GM18858 (cell line): ENCODE data around the gene S1PR5.

Experiments used
- ATAC-seq: cut with Tn5 transposase; IDR thresholded peaks from one replicate; pipeline ENCODE4 v1.9.1; 2021; ENCODE audit not compliant: unreplicated experiment

Gene S1PR5

DNA sequence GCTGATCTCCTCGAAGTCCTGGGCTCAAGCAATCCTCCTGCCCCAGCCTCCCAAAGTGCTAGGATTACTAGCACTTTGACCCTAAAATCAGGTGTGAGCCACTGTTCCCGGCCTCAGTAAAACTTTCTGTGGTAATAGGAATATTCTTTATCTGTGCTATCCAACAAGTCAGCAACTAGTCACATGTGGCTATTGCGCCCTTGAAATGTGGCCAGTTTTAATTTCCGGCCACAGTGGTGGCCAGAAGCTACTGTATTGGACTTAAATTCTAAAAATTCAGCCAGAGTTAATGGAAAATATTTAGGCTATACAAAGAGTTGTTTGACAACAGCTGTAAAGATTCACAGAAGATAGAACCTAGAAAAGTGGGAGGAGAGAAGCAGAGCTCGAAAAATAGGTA, 44.1 kb downstream of the S1PR5 start:
- no peak for ATAC-seq

DNA sequence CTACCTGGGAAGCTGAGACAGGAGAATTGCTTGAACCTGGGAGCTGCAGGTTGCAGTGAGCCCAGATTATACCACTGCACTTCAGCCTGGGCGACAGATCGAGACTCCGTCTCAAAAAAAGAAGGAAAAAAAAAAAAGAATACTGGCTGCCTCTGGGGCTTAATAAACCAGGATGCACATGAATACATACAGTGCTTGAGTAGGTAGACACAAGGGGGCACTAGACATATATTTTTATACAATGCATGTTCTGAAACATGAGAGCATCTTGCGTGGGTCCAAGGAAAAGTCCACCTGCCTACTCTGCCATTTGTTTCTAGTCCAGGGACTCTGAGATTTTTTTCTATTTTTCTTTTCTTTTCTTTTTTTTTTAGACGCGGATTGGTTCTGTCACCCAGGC, 45.3 kb downstream of the S1PR5 start:
- no peak for ATAC-seq

DNA sequence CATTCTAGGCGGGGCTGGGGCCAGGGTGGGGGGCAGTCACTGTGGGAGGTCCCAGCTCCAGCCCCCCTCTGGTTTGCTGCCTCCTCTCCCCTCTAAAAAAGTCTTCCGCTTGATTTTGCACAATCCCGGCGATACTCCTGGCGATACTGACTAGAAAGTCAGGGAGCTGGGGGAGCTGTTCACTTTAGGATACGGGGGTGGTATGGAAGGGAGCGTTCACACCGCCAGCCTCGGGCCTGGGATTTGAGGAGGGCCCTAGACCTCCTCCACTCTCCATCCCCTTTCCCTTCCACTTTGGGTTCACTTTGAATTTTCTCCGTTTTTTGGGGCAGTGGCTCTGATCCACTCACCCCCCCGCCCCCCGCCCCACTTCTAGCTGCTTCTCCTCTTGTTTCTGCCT, 49.1 kb downstream of the S1PR5 start:
- no peak for ATAC-seq

DNA sequence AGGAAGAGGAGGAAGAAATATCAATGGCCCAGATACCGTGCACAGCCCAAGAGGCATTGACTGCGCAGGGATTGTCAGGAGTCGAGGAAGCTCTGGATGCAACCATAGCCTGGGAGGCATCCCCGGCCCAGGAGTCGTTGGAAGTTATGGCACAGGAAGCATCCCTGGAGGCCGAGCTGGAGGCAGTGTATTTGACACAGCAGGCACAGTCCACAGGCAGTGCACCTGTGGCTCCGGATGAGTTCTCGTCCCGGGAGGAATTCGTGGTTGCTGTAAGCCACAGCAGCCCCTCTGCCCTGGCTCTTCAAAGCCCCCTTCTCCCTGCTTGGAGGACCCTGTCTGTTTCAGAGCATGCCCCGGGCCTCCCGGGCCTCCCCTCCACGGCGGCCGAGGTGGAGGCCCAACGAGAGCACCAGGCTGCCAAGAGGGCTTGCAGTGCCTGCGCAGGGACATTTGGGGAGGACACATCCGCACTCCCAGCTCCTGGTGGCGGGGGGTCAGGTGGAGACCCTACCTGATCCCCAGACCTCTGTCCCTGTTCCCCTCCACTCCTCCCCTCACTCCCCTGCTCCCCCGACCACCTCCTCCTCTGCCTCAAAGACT, 50.0 kb downstream of the S1PR5 start:
- ATAC-seq: no peak

DNA sequence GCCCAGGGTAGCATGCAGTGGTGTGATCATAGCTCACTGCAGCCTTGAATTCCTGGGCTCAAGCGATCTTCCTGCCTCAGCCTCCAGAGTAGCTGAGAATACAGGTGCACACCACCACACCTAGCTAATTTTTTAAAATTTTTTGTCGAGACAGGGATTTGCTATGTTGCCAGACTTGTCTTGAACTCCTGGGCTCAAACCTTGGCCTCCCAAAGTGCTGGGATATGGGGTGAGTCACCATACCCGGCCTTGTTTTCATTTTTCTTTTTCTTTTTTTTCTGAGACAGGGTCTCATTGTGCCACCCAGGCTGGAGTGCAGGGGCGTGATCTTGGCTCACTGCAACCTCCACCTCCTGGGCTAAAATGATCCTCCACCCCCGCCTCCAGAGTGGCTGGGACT, 52.8 kb downstream of the S1PR5 start:
- ATAC-seq: no peak
